ENCODE data around the gene SPTSSB.

Gene SPTSSB

GRCh38 chr3:161337311-161337710 is 34.0 kb downstream of the SPTSSB start:
- DNase-seq: no peak

- DNase-seq: no peak
Measured at GRCh38 chr3:161336661-161337060, 34.7 kb downstream of the SPTSSB start.

GRCh38 chr3:161333696-161334095 is 37.6 kb downstream of the SPTSSB start:
- DNase-seq: no peak

GRCh38 chr3:161332792-161333191 is 38.5 kb downstream of the SPTSSB start:
- DNase-seq: no peak

- DNase-seq: no peak
Measured at GRCh38 chr3:161325059-161325458, 46.3 kb downstream of the SPTSSB start.

GRCh38 chr3:161323926-161324621 is 47.2 kb downstream of the SPTSSB start:
- no peak for DNase-seq

GRCh38 chr3:161322781-161323568 is 48.3 kb downstream of the SPTSSB start:
- no peak for DNase-seq

GRCh38 chr3:161320837-161321236 is 50.5 kb downstream of the SPTSSB start:
- DNase-seq: no peak

GRCh38 chr3:161319867-161320266 is 51.5 kb downstream of the SPTSSB start:
- no peak for DNase-seq

- no peak for DNase-seq
Measured at GRCh38 chr3:161317077-161317476, 54.2 kb downstream of the SPTSSB start.

- DNase-seq: peak; percentile 6
Measured at GRCh38 chr3:161316006-161316689, 55.2 kb downstream of the SPTSSB start.

GRCh38 chr3:161314836-161315395 is 56.4 kb downstream of the SPTSSB start:
- DNase-seq: no peak

- DNase-seq: no peak
Measured at GRCh38 chr3:161310649-161311423, 60.5 kb downstream of the SPTSSB start.

GRCh38 chr3:161305095-161305991 is 66.0 kb downstream of the SPTSSB start:
- DNase-seq: peak; percentile 14

- DNase-seq: no peak
Measured at GRCh38 chr3:161296814-161297213, 74.5 kb downstream of the SPTSSB start.

- DNase-seq: peak; percentile 37
Measured at GRCh38 chr3:161295325-161295724, 76.0 kb downstream of the SPTSSB start.
